Erythroblast (primary cell): Measurements from ENCODE around the gene PACS2.
"Not testable (repeated sequence)": the region's sequence is repeated elsewhere in the genome, so short reads cannot be mapped to it uniquely, and the experiment has no call there.

Source experiments
- GATA1 ChIP-seq: IDR thresholded peaks from 2 replicates; pipeline ENCODE4 v1.6.1; 2011; ENCODE audit warnings: low read depth, mild to moderate bottlenecking, control low read depth, low read length, moderate library complexity
- POLR2A ChIP-seq: IDR thresholded peaks from 2 replicates; pipeline ENCODE4 v1.6.1; 2011; ENCODE audit warnings: mild to moderate bottlenecking, low read length

- TF ChIP-seq POLR2A, GATA1: not testable (repeated sequence)
These were observed 13.1 kb downstream of the PACS2 start for GRCh38 chr14:105327695-105328045.
